ENCODE measurements around the gene MAX. TPM values are rescaled to one million over a fixed set of nuclear protein-coding genes. Genes with fewer than 3 reads are reported as not detected.

The MAX gene, protein sequence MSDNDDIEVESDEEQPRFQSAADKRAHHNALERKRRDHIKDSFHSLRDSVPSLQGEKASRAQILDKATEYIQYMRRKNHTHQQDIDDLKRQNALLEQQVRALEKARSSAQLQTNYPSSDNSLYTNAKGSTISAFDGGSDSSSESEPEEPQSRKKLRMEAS
- total RNA-seq, result 26.2 TPM
- 10 to 100 TPM; 30.7 to 43.7 (median 35.8) TPM for polyA plus RNA-seq (ENCODE audit: insufficient read depth in 1 of 8, insufficient read length in 8 of 8, low replicate concordance in 1 of 8)
- long read RNA-seq, donor 1, partial matches to known transcripts, result 0 of 12 reads
- long read RNA-seq, donor 1, other reads (novel, unspliced or antisense), result 0 of 12 reads
- long read RNA-seq, donor 2, result 0 reads
- long read RNA-seq, donor 3, transcript MAX-204 (4 exons, 1,973 nt), result major isoform, 8 of 25 reads
- long read RNA-seq, donor 3, transcript MAX-205 (5 exons, 1,546 nt), result major isoform, 8 of 25 reads
- long read RNA-seq, donor 3, transcript MAX-213 (3 exons, 585 nt), result minor isoform, 5 of 25 reads
- long read RNA-seq, donor 3, partial matches to known transcripts, result 0 of 25 reads
- long read RNA-seq, donor 3, other reads (novel, unspliced or antisense), result 0 of 25 reads
- long read RNA-seq, donor 4, transcript MAX-204 (4 exons, 1,973 nt), result major isoform, 8 of 12 reads
- long read RNA-seq, donor 4, partial matches to known transcripts, result 0 of 12 reads
- long read RNA-seq, donor 4, other reads (novel, unspliced or antisense), result 0 of 12 reads
- long read RNA-seq, donor 5, transcript MAX-204 (4 exons, 1,973 nt), result minor isoform, 19 of 54 reads
- long read RNA-seq, donor 5, transcript MAX-205 (5 exons, 1,546 nt), result major isoform, 26 of 54 reads
- long read RNA-seq, donor 5, partial matches to known transcripts, result 0 of 54 reads
- long read RNA-seq, donor 5, other reads (novel, unspliced or antisense), result 0 of 54 reads
- long read RNA-seq, donor 6, transcript MAX-205 (5 exons, 1,546 nt), result minor isoform, 5 of 19 reads
- long read RNA-seq, donor 6, transcript MAX-204 (4 exons, 1,973 nt), result major isoform, 11 of 19 reads
- long read RNA-seq, donor 6, partial matches to known transcripts, result 0 of 19 reads
- long read RNA-seq, donor 6, other reads (novel, unspliced or antisense), result 0 of 19 reads
- long read RNA-seq, donor 7, transcript MAX-204 (4 exons, 1,973 nt), result major isoform, 12 of 21 reads
- long read RNA-seq, donor 7, transcript MAX-205 (5 exons, 1,546 nt), result minor isoform, 6 of 21 reads
- long read RNA-seq, donor 7, partial matches to known transcripts, result 0 of 21 reads
- long read RNA-seq, donor 7, other reads (novel, unspliced or antisense), result 0 of 21 reads
- long read RNA-seq, donor 8, transcript MAX-204 (4 exons, 1,973 nt), result major isoform, 8 of 14 reads
- long read RNA-seq, donor 8, partial matches to known transcripts, result 0 of 14 reads
- long read RNA-seq, donor 8, other reads (novel, unspliced or antisense), result 0 of 14 reads
- long read RNA-seq, donor 9, transcript MAX-204 (4 exons, 1,973 nt), result major isoform, 6 of 15 reads
- long read RNA-seq, donor 9, partial matches to known transcripts, result 0 of 15 reads
- long read RNA-seq, donor 9, other reads (novel, unspliced or antisense), result 0 of 15 reads
- long read RNA-seq, donor 10, transcript MAX-204 (4 exons, 1,973 nt), result major isoform, 11 of 23 reads
- long read RNA-seq, donor 10, transcript MAX-205 (5 exons, 1,546 nt), result minor isoform, 7 of 23 reads
- long read RNA-seq, donor 10, partial matches to known transcripts, result 0 of 23 reads
- long read RNA-seq, donor 10, other reads (novel, unspliced or antisense), result 0 of 23 reads
- long read RNA-seq, donor 11, transcript MAX-204 (4 exons, 1,973 nt), result major isoform, 13 of 27 reads
- long read RNA-seq, donor 11, transcript MAX-205 (5 exons, 1,546 nt), result minor isoform, 8 of 27 reads
- long read RNA-seq, donor 11, partial matches to known transcripts, result 0 of 27 reads
- long read RNA-seq, donor 11, other reads (novel, unspliced or antisense), result 0 of 27 reads

DNA sequence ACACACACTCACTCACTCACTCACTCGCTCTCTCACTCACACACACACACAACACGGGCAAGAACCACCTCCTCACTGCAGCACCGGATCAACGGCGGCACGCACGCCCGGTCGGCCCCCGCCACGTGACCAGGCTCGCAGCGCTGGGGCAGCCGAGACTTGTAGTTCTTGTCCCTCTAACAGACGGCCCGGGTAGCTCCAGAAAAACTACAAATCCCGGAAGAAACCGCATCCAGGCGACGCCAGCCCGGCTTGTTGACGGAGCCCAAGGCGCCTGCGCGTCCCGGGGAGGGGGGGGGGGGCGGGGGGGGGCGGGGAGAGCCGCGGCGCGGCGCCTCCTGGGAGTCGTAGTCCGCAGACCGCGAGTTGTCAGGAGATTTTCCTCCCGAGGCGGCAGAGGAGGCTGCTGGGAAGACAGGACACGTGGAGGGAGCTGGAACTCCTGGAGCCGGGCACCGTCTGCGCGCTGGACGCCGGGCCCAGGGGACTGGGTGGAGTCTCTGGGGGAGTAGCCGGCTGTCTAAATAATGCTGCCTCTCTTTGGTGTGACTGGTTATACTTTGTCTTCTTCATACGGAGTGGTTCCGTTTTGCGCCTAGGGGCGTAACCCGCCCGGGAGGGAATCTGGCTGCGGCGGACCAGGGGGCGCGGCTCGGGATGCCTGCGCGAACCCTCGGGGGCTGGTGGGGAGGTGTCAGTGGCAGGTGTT, at the start of gene MAX:
MAX (minus strand) TSS at position 77 of the 709 bp plus-strand sequence. CDS start 178 bp downstream, outside the sequence.
- under 1% methylated on average over 35 of the region's 61 CpGs for WGBS (ENCODE audit: insufficient coverage)

DNA sequence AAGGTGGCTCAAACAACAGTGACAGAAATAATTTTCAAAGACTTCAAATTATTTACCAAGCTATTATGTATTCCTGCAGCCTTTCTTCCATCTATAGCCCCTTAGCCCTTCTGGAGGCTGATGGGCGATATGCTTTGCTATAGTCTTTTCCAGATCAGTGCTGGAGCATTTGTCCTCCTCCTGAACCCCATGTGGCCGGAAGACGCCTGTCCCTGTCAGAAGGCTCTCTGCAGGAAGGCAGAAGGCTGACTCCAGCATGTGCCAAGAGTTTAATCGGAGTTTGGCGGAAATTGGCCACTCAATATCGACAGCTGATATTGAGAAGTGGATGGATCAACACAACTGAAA, 49.3 kb upstream of the MAX start:
- Histone ChIP-seq H3K9me3 (replicated peaks; ENCODE audit: control insufficient read depth, low read depth, low read length) (no peaks in the 10 kb centered on the region), H3K4me3 (ENCODE audit: low read length) (no peak overlapping the region)

More for the DNA sequence above, at the start of gene MAX:
- Histone ChIP-seq H3K36me3 (ENCODE audit: control insufficient read depth, insufficient read depth, low read length) (peaks cover 2% of the 10 kb centered on the region), H3K9me3 (replicated peaks; ENCODE audit: control insufficient read depth, low read depth, low read length) (no peaks in the 10 kb centered on the region), H3K27ac (ENCODE audit: low read length) (peak within 1 kb of the TSS; percentile 91), H3K4me1 (ENCODE audit: control insufficient read depth, insufficient read depth, low read length) (peaks cover 6% of the 10 kb centered on the region), H3K27me3 (ENCODE audit: control insufficient read depth, insufficient read depth, low read length) (no peaks in the 10 kb centered on the region), H3K4me3 (ENCODE audit: low read length) (peak within 1 kb of the TSS; percentile 97)
- DNase-seq, result peak; percentile 99

DNA sequence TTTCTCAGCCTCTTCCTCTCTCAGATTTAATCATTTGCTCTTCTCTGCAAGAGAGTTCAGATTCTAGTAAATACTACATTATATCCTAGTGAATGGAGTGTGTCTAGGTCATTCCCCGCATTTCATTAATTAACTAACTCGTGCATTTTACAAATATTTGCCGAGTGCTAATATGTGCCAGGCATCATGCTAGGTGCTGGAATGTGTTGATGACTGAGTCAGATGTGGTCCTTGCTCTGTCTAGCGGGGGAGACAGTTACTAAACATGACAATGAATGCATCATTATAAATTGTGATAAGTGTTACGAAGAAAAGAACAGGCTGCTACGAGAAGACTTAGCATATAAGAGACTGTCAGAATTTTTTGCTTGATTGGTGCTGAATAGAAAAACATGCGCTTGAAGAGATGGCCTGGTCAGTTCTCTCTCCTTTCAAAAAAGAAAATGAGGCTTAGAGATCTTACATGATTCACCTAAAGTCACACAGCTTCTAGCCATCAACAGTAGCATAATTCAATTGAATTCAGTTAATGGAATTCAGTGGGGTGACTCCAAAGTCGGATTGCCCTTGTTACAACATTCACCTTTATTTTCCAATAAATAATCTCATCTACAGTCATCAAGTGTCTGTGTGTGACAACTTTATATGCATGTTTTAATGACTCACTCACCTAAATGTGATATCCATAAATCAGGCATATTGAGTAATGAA, 48.7 kb upstream of the MAX start:
- Histone ChIP-seq H3K4me3 (ENCODE audit: low read length) (no peak overlapping the region), H3K36me3 (ENCODE audit: control insufficient read depth, insufficient read depth, low read length) (no peaks in the 10 kb centered on the region), H3K9me3 (replicated peaks; ENCODE audit: control insufficient read depth, low read depth, low read length) (no peaks in the 10 kb centered on the region), H3K4me1 (ENCODE audit: control insufficient read depth, insufficient read depth, low read length) (no peaks in the 10 kb centered on the region), H3K27ac (ENCODE audit: low read length) (no peak overlapping the region), H3K27me3 (ENCODE audit: control insufficient read depth, insufficient read depth, low read length) (no peaks in the 10 kb centered on the region)
- WGBS (ENCODE audit: insufficient coverage), result 89% methylated on average over 3 of the region's 8 CpGs
- DNase-seq, result no peak

More for the DNA sequence above, 49.3 kb upstream of the MAX start:
- no peaks in the 10 kb centered on the region for H3K36me3 ChIP-seq (ENCODE audit: control insufficient read depth, insufficient read depth, low read length)
- H3K27me3 ChIP-seq (ENCODE audit: control insufficient read depth, insufficient read depth, low read length), result no peaks in the 10 kb centered on the region
- H3K4me1 ChIP-seq (ENCODE audit: control insufficient read depth, insufficient read depth, low read length), result peaks cover 3% of the 10 kb centered on the region
- 64% methylated on average over 6 of the region's 6 CpGs for WGBS (ENCODE audit: insufficient coverage)
- no peak overlapping the region for H3K27ac ChIP-seq (ENCODE audit: low read length)
- no peak for DNase-seq

DNA sequence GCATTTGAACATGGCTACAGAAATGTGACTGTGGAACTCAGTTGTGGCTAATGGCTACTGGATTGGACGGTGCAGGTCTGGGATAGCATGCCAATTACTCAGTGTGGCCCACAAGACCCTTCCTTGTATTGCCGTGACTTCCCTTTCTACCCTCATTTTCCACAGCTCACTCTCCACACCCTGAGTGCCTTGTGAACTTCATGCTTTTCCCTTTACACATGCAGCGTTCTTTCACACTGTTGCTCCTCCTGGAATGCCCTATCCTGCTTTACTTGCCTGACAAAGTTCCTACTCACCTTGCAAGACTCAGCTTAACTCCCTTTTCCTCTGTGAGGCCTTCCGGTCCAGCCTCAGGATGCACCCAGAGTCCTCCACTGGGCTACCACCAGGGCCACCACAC, 46.8 kb upstream of the MAX start:
- DNase-seq, result no peak
- H3K4me1 ChIP-seq (ENCODE audit: control insufficient read depth, insufficient read depth, low read length), result peaks cover 2% of the 10 kb centered on the region
- no peak overlapping the region for H3K4me3 ChIP-seq (ENCODE audit: low read length)
- H3K36me3 ChIP-seq (ENCODE audit: control insufficient read depth, insufficient read depth, low read length), result no peaks in the 10 kb centered on the region
- WGBS (ENCODE audit: insufficient coverage), result 92% methylated on average over 4 of the region's 4 CpGs
- H3K27ac ChIP-seq (ENCODE audit: low read length), result no peak overlapping the region
- H3K9me3 ChIP-seq (replicated peaks; ENCODE audit: control insufficient read depth, low read depth, low read length), result no peaks in the 10 kb centered on the region
- H3K27me3 ChIP-seq (ENCODE audit: control insufficient read depth, insufficient read depth, low read length), result peaks cover 3% of the 10 kb centered on the region

DNA sequence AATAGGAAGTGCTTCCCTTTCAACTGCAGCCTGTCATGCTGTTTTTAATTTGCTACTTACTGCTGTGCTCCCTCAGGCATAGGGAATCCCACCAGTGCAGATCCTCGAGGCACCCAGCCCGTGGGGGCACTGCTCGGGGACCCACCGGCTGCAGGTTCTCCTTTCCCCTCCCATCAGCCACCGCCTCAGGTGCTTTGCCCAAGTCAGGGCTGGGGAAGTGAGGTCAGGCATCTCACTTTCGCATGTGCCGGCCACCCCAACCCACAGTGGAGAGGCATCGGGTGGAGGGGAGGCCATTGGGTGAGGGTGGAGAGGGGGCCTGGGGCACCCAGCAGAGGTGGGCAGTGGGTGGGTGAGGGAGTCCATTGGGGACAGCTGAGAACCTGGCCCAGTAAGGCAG, 41.9 kb upstream of the MAX start:
- DNase-seq, result no peak
- H3K9me3 ChIP-seq (replicated peaks; ENCODE audit: control insufficient read depth, low read depth, low read length), result no peaks in the 10 kb centered on the region
- H3K4me3 ChIP-seq (ENCODE audit: low read length), result no peak overlapping the region
- H3K27me3 ChIP-seq (ENCODE audit: control insufficient read depth, insufficient read depth, low read length), result peaks cover 7% of the 10 kb centered on the region
- 48% methylated on average over 4 of the region's 8 CpGs for WGBS (ENCODE audit: insufficient coverage)
- H3K4me1 ChIP-seq (ENCODE audit: control insufficient read depth, insufficient read depth, low read length), result peaks cover 3% of the 10 kb centered on the region
- no peak overlapping the region for H3K27ac ChIP-seq (ENCODE audit: low read length)
- H3K36me3 ChIP-seq (ENCODE audit: control insufficient read depth, insufficient read depth, low read length), result no peaks in the 10 kb centered on the region

DNA sequence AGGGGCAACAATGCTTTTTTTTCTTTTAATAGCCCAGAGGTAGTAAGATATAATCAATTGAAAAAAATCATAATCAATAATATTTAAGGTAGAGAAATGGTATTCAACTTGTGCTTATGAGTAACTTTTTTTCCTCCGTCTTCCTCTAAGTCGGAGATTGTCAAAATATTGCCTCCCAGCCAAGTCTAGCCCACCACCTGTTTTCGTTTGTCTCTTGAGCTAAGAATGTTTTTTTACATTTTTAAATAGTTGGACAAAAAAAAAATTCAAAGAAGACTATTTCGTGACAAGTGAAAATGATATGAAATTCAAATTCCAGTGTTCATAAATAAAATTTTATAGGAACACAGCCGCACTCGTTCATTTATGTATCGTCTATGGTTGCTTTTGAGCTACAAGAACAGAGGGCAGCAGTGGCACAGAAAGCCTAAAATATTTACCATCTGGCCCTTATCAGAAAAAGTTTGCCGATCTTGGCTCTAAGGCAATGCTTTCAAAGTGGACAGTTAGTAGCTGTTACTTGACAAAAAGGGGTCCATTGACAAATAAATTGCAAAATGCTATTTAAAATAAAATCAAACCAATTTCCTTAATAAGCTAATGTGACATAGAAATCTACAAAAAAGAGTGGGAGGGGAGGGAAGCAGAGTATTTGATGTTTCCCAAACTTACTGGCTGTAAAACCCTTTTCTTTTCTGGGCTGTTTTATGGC, 40.8 kb upstream of the MAX start:
- Histone ChIP-seq H3K36me3 (ENCODE audit: control insufficient read depth, insufficient read depth, low read length) (no peaks in the 10 kb centered on the region), H3K27ac (ENCODE audit: low read length) (no peak overlapping the region), H3K4me3 (ENCODE audit: low read length) (no peak overlapping the region), H3K9me3 (replicated peaks; ENCODE audit: control insufficient read depth, low read depth, low read length) (no peaks in the 10 kb centered on the region), H3K4me1 (ENCODE audit: control insufficient read depth, insufficient read depth, low read length) (peaks cover 3% of the 10 kb centered on the region), H3K27me3 (ENCODE audit: control insufficient read depth, insufficient read depth, low read length) (peaks cover 7% of the 10 kb centered on the region)
- WGBS (ENCODE audit: insufficient coverage), result no CpG with 5 or more reads among the region's 8 CpGs
- no peak for DNase-seq

DNA sequence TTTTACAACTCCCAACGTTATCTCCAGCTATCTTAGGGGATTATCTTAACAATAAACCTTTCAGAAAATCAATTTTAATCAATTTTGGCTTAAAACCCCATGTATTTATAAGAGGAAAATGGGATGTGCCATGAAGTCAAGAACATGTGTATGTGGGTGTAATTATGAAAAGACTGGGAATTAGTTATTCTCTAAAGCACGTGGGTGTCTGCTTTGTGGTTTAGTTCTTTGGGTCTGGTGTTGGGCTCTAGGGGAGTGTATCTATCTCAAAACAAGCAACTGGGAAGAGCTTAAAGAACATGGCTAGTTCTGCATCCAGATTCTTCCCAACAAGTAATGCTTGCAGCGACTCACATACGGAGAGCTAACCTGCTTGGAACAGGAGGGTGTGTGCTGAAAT, 40.1 kb upstream of the MAX start:
- Histone ChIP-seq H3K4me1 (ENCODE audit: control insufficient read depth, insufficient read depth, low read length) (peaks cover 3% of the 10 kb centered on the region), H3K4me3 (ENCODE audit: low read length) (no peak overlapping the region), H3K27me3 (ENCODE audit: control insufficient read depth, insufficient read depth, low read length) (peaks cover 7% of the 10 kb centered on the region), H3K9me3 (replicated peaks; ENCODE audit: control insufficient read depth, low read depth, low read length) (no peaks in the 10 kb centered on the region), H3K27ac (ENCODE audit: low read length) (no peak overlapping the region), H3K36me3 (ENCODE audit: control insufficient read depth, insufficient read depth, low read length) (no peaks in the 10 kb centered on the region)
- no peak for DNase-seq
- WGBS (ENCODE audit: insufficient coverage), result no CpG with 5 or more reads among the region's 4 CpGs

DNA sequence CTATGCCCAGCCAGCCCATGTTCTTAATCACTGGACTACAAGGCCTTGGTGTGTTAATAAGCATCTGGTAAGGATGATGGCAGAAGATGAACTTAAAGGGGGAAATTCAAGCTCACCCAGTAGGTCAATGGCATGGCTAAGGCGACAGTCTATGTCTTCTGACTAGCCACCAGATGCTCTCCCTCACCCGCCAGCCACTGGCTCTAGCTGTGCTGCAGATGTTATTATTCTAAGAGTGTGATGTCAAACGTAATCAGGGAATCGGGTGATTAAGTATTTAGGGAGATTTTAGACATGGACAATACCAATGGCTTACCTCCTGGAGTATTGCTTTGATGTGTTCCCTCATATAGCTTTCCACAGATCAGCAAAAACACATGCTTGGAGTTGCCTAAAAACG, 39.2 kb upstream of the MAX start:
- no CpG with 5 or more reads among the region's 5 CpGs for WGBS (ENCODE audit: insufficient coverage)
- Histone ChIP-seq H3K27me3 (ENCODE audit: control insufficient read depth, insufficient read depth, low read length) (peaks cover 7% of the 10 kb centered on the region), H3K4me3 (ENCODE audit: low read length) (no peak overlapping the region), H3K36me3 (ENCODE audit: control insufficient read depth, insufficient read depth, low read length) (no peaks in the 10 kb centered on the region), H3K4me1 (ENCODE audit: control insufficient read depth, insufficient read depth, low read length) (peaks cover 3% of the 10 kb centered on the region), H3K9me3 (replicated peaks; ENCODE audit: control insufficient read depth, low read depth, low read length) (no peaks in the 10 kb centered on the region), H3K27ac (ENCODE audit: low read length) (no peak overlapping the region)
- DNase-seq, result no peak
